Naive thymus-derived CD4-positive, alpha-beta T cell (primary cell): ENCODE results near the gene CARS2. TPM values are rescaled to one million over a fixed set of nuclear protein-coding genes. Genes with fewer than 3 reads are reported as not detected.
"Not testable (repeated sequence)": the region's sequence is repeated elsewhere in the genome, so short reads cannot be mapped to it uniquely, and the experiment has no call there.

Experiments used
- ATAC-seq: fragments of 150-1000 bp; cut with Tn5 transposase; 2 replicates; pipeline ENCODE4 v1.10.0; 2021; ENCODE audit warnings: mild to moderate bottlenecking, moderate library complexity
- CTCF ChIA-PET: fragments of 350-600 bp; sonication (Branson Sonifier 250); formaldehyde crosslinking; loops from one replicate; lab custom pipeline; 2021; ENCODE audit warnings: antibody characterized with exemption; lab: Charles Lee
- POLR2A ChIA-PET: fragments of 350-600 bp; sonication (Branson Sonifier 250); formaldehyde crosslinking; loops from one replicate; lab custom pipeline; 2021; ENCODE audit warnings: antibody characterized with exemption, inconsistent platforms; lab: Charles Lee
- DNase-seq, 9 donors: peaks; one replicate each; pipeline versions ENCODE4 v3.0.0 to v3.0.0-alpha.2; 2020 to 2022; ENCODE audit warnings: mixed read lengths in 1 of 9
- H3K27ac ChIP-seq: one replicate; pipeline ENCODE4 v1.7.0; 2013; ENCODE audit warnings: mild to moderate bottlenecking, low read depth, low read length, moderate library complexity
- H3K27me3 ChIP-seq, 2 donors: one replicate each; pipeline ENCODE4 v1.7.0; 2013; ENCODE audit warnings: low read length in 2 of 2, mild to moderate bottlenecking in 2 of 2, moderate library complexity in 2 of 2; ENCODE audit not compliant: control insufficient read depth in 2 of 2, insufficient read depth in 2 of 2
- H3K36me3 ChIP-seq, 3 experiments: 1 replicate in 2 of 3; 2 replicates in 1 of 3; pipeline ENCODE4 v1.7.0; 2013; ENCODE audit warnings: low read length in 3 of 3, mild to moderate bottlenecking in 3 of 3, moderate library complexity in 1 of 3; ENCODE audit not compliant: insufficient read depth in 3 of 3, control insufficient read depth in 2 of 3
- H3K4me1 ChIP-seq, 2 donors: one replicate each; pipeline ENCODE4 v1.7.0; 2013; ENCODE audit warnings: low read length in 2 of 2, mild to moderate bottlenecking in 2 of 2, moderate library complexity in 1 of 2; ENCODE audit not compliant: control insufficient read depth in 2 of 2, insufficient read depth in 2 of 2
- H3K4me3 ChIP-seq: 2 replicates; pipeline ENCODE4 v1.7.0; 2013; ENCODE audit warnings: mild to moderate bottlenecking, low read length
- H3K9me3 ChIP-seq, 3 experiments: 1 replicate in 2 of 3; 2 replicates in 1 of 3; pipeline ENCODE4 v1.7.0; 2013; ENCODE audit warnings: low read length in 3 of 3; ENCODE audit not compliant: control insufficient read depth in 2 of 3
- H3K27ac Mint-ChIP-seq, 9 donors: one replicate each; pipeline ENCODE4 v1.8.0; 2020 to 2022; ENCODE audit warnings: mixed read lengths in 9 of 9, mild to moderate bottlenecking in 8 of 9, moderate library complexity in 5 of 9, inconsistent platforms in 2 of 9
- H3K27me3 Mint-ChIP-seq, 5 donors: one replicate each; pipeline ENCODE4 v1.8.0; 2021 to 2022; ENCODE audit warnings: mixed read lengths in 5 of 5, mild to moderate bottlenecking in 1 of 5
- H3K36me3 Mint-ChIP-seq, 5 donors: one replicate each; pipeline ENCODE4 v1.8.0; 2020 to 2022; ENCODE audit warnings: mixed read lengths in 5 of 5, mild to moderate bottlenecking in 3 of 5, inconsistent platforms in 1 of 5
- H3K4me1 Mint-ChIP-seq, 7 donors: one replicate each; pipeline ENCODE4 v1.8.0; 2020 to 2022; ENCODE audit warnings: mixed read lengths in 7 of 7, mild to moderate bottlenecking in 3 of 7, inconsistent platforms in 1 of 7
- H3K4me3 Mint-ChIP-seq, 10 donors: one replicate each; pipeline ENCODE4 v1.8.0; 2020 to 2022; ENCODE audit warnings: mild to moderate bottlenecking in 10 of 10, mixed read lengths in 10 of 10, moderate library complexity in 6 of 10, inconsistent platforms in 2 of 10
- H3K9me3 Mint-ChIP-seq, 11 donors: one replicate each; pipeline ENCODE4 v1.8.0; 2020 to 2022; ENCODE audit warnings: mixed read lengths in 11 of 11, mild to moderate bottlenecking in 4 of 11, inconsistent platforms in 1 of 11, moderate library complexity in 1 of 11
- intact Hi-C, 2 donors: fragments of 100-400 bp; cut with micrococcal nuclease; formaldehyde crosslinking; loops; one replicate each; pipeline ENCODE4 v1.15.1; 2023
- polyA plus RNA-seq, 2 donors: library from polyadenylated mRNA; unstranded; fragments of 300-500 nt; fragmentation: Illumina TruSeq; gene quantifications; one replicate each; pipeline ENCODE4 v1.2.3, GENCODE V29; 2021
- total RNA-seq, 6 experiments: library from RNA in 5 of 6; stranded (reverse) in 5 of 6; gene quantifications; 1 replicate in 5 of 6; 2 replicates in 1 of 6; pipeline ENCODE4 v1.2.3 and lab custom pipeline; 2021 to 2026

Gene CARS2
- total and polyA plus RNA-seq, 7 experiments from 2014 or later, result 28.6 to 106 (median 85.8) TPM

DNA sequence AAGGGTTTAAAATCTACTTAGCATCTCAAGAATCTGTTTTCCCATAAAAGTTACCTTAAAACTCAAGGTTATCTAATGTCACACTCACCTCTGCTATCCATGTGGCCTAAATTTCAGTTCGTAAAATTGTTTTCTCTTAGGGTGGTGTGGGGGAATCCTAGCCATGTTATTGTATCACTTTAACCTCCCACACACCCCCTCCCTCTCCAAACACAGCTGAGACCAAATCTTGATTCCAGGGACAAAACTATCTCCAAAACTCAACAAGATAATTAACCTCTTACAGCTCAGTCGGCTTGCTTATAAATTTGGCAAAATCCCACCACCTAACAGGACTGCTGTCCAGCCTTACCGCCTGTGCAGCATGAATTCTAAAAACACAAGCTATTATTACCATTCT lies 3.8 kb downstream of the CARS2 start:
- Histone ChIP-seq H3K36me3 (peaks cover 0 to 44% (median 9%) of the 10 kb centered on the region in 3 experiments), H3K4me1 (peaks cover 15 to 23% of the 10 kb centered on the region in 2 donors), H3K4me3 (no peak overlapping the region), H3K9me3 (no peaks in the 10 kb centered on the region), H3K27me3 (no peaks in the 10 kb centered on the region), H3K27ac (no peak overlapping the region)
- intact Hi-C loops, result no loop called here
- CTCF ChIA-PET, result interaction anchor here (1.5 kb wide), 1 partner anchor 19 kb away, joined by 3 read pairs; no protein-coding TSS in a partner anchor
- Mint-ChIP-seq H3K27me3 (no peaks in the 10 kb centered on the region), H3K4me3 (peak overlapping the region in 3 of 10 donors; percentile 1 to 51 (median 41)), H3K36me3 (peaks cover 0 to 38% (median 16%) of the 10 kb centered on the region in 5 donors), H3K4me1 (peaks cover 35 to 71% (median 65%) of the 10 kb centered on the region in 7 donors), H3K27ac (no peak overlapping the region), H3K9me3 (no peaks in the 10 kb centered on the region)
- POLR2A ChIA-PET, result interaction anchor here (0.9 to 2.4 kb wide), 3 partner anchors 10 to 18 kb away, joined by 3 to 13 read pairs (median 11); no protein-coding TSS in a partner anchor
- no peak for ATAC-seq
- no peak for DNase-seq

DNA sequence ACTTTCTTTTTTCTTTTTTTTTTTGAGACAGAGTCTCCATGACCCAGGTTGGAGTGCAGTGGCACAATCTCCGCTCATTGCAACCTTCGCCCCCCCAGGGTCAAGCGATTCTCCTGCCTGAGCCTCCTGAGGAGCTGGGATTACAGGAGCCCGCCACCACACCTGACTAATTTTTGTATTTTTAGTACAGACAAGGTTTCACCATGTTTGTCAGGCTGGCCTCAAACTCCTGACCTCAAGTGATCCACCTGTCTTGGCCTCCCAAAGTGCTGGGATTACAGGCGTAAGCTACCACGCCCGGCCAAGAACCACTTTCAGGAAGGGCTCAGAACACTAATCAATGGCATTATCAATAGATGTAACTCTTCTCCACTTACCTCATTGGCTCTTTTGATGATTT lies 4.9 kb downstream of the CARS2 start:
- H3K9me3 Mint-ChIP-seq, H3K9me3 ChIP-seq, DNase-seq, H3K27ac ChIP-seq, H3K4me3 ChIP-seq, intact Hi-C loops, ATAC-seq, H3K27me3 ChIP-seq, H3K27ac Mint-ChIP-seq, H3K4me3 Mint-ChIP-seq, H3K27me3 Mint-ChIP-seq: not testable (repeated sequence)
- POLR2A ChIA-PET, result interaction anchor here (1.9 to 2.4 kb wide), 2 partner anchors 11 to 14 kb away, joined by 11 to 13 read pairs; no protein-coding TSS in a partner anchor
- Histone ChIP-seq H3K36me3 (peaks cover 0 to 50% (median 10%) of the 10 kb centered on the region in 3 experiments), H3K4me1 (peaks cover 10 to 16% of the 10 kb centered on the region in 2 donors)
- H3K36me3 Mint-ChIP-seq, result peaks cover 0 to 43% (median 16%) of the 10 kb centered on the region in 5 donors
- H3K4me1 Mint-ChIP-seq, result peaks cover 28 to 71% (median 64%) of the 10 kb centered on the region in 7 donors
- CTCF ChIA-PET, result interaction anchor here (0.6 kb wide), 1 partner anchor 21 kb away, joined by 3 read pairs; no protein-coding TSS in a partner anchor

DNA sequence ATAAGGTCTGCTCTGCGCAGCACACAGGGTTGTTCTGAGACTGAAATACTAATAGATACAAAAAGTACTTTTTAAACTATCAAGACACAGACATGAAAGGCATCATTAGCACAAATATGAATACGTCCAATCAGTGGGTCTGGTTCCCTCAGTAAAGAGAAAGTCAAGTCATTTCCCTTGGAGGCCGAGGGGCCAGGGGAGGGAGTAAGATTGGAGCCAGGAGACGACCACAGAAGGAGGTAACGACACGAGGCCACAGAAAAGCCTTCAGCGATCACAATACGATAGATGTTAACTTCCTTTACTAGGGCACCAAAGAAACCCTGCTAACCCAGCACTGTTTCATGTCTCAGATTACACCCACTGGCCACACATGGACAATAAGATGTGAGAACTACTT lies 5.3 kb downstream of the CARS2 start:
- peaks cover 10 to 16% of the 10 kb centered on the region in 2 donors for H3K4me1 ChIP-seq
- no peaks in the 10 kb centered on the region for H3K9me3 Mint-ChIP-seq
- ChIA-PET CTCF (interaction anchor here (0.6 kb wide), 1 partner anchor 20 kb away, joined by 3 read pairs; no protein-coding TSS in a partner anchor), POLR2A (no interaction called here)
- H3K27me3 ChIP-seq, result no peaks in the 10 kb centered on the region
- peaks cover 0 to 46% (median 16%) of the 10 kb centered on the region in 5 donors for H3K36me3 Mint-ChIP-seq
- H3K36me3 ChIP-seq, result peaks cover 0 to 50% (median 10%) of the 10 kb centered on the region in 3 experiments
- no peak overlapping the region for H3K27ac ChIP-seq
- peak overlapping the region in 1 of 9 donors; percentile 67 for H3K27ac Mint-ChIP-seq
- no peak overlapping the region for H3K4me3 ChIP-seq
- no peak for DNase-seq
- H3K4me1 Mint-ChIP-seq, result peaks cover 28 to 71% (median 64%) of the 10 kb centered on the region in 7 donors
- no peak for ATAC-seq
- H3K4me3 Mint-ChIP-seq, result no peak overlapping the region
- intact Hi-C loops, result no loop called here
- H3K27me3 Mint-ChIP-seq, result no peaks in the 10 kb centered on the region
- H3K9me3 ChIP-seq, result no peaks in the 10 kb centered on the region

DNA sequence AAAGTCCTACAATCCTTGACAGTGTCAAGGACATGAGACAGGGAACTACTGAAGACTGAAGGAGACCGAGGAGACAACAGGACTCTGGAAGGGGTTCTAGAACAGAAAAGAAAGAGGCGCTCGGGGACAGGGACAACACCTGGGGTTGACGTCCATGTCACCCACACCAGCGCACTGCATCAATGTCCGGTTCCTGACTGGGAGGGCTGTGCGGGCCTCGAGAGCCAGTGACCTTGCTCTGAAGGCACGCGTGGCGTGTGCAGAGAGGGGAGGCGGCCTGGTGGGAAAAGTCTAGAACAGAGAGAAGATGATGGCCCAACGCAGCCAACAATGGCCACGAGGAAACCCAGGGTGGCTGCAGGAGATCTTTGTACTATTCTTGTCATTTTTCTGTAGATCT lies 5.7 kb downstream of the CARS2 start:
- Mint-ChIP-seq H3K4me3 (no peak overlapping the region), H3K36me3 (peaks cover 0 to 46% (median 16%) of the 10 kb centered on the region in 5 donors), H3K27me3 (no peaks in the 10 kb centered on the region), H3K9me3 (no peaks in the 10 kb centered on the region), H3K4me1 (peaks cover 28 to 69% (median 59%) of the 10 kb centered on the region in 7 donors), H3K27ac (no peak overlapping the region)
- Histone ChIP-seq H3K36me3 (peaks cover 0 to 50% (median 10%) of the 10 kb centered on the region in 3 experiments), H3K27ac (no peak overlapping the region), H3K4me3 (no peak overlapping the region), H3K4me1 (peaks cover 9 to 15% of the 10 kb centered on the region in 2 donors), H3K9me3 (no peaks in the 10 kb centered on the region), H3K27me3 (no peaks in the 10 kb centered on the region)
- ChIA-PET POLR2A (no interaction called here), CTCF (no interaction called here)
- intact Hi-C loops, result no loop called here
- ATAC-seq (no peak), DNase-seq (no peak)

DNA sequence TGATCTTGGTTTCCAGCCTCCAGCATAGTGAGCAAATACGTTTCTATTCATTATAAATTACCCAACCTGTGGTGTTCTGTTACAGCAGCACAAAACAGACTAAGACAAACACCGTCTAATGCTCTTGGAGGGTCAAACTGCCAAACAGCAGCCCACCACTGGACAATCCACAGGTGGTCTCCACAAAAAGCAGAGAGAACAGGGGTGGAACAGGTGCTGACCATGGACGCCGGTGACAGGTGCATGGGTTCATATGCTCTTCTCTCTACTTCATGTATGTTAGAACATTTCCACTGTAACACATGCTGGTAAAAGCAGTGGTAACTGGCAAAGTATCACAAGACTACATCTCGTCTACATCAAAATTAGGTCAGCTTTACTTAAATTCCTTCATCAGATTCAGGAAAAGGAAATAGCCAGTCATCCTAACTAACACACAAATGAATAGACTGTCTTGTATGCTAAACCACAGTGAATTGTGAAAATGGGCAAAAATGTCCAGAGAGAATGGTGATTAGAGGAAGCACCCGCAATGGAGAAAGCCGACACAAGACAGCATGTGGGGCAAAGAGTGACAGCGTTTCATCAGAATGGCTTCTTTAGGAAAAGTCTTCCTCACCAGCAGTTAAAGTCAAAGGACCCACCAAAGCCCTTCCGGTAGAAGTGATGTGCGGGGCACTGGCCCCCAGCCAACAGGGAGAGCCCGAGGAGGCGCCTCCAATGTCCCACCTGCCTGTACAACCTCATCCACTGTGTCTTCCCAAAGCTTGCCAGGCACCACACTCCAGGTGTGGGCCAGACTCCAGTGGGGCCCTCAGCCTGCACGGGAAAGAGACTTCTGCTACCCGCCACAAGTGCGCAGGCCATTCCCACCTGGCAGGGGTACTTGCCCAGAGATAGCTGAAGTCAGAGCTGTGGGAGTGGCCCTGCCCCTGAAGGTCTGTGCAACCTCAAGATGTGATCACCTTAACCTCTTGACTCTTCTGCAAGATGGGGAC lies 6.5 kb downstream of the CARS2 start:
- H3K9me3 Mint-ChIP-seq, result no peaks in the 10 kb centered on the region
- Histone ChIP-seq H3K9me3 (no peaks in the 10 kb centered on the region), H3K4me3 (no peak overlapping the region), H3K27me3 (no peaks in the 10 kb centered on the region), H3K36me3 (peaks cover 0 to 51% (median 10%) of the 10 kb centered on the region in 3 experiments), H3K27ac (no peak overlapping the region), H3K4me1 (peaks cover 4 to 10% of the 10 kb centered on the region in 2 donors)
- H3K36me3 Mint-ChIP-seq, result peaks cover 0 to 46% (median 17%) of the 10 kb centered on the region in 5 donors
- no peak for DNase-seq
- no peaks in the 10 kb centered on the region for H3K27me3 Mint-ChIP-seq
- ChIA-PET POLR2A (no interaction called here), CTCF (no interaction called here)
- H3K4me1 Mint-ChIP-seq, result peaks cover 28 to 63% (median 56%) of the 10 kb centered on the region in 7 donors
- no peak overlapping the region for H3K27ac Mint-ChIP-seq
- intact Hi-C loops, result no loop called here
- peak; percentile 46 for ATAC-seq
- H3K4me3 Mint-ChIP-seq, result no peak overlapping the region

DNA sequence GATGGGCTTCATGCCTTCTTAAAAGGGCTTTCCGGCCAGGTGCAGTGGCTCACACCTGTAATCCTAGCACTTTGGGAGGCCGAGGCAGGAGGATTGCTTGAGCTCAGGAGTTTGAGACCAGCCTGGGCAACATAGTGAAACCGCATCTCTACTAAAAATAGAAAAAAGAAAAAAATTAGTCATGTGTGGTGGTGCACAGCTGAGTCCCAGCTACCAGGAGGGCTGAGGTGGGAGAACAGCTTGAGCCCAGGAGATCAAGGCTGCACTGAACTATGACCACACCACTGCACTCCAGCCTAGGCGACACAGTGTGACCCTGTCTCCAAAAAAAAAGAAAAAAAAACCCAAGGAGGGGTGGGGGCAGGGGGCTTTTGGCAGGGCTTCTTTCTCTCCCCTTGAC lies 7.2 kb downstream of the CARS2 start:
- H3K27me3 ChIP-seq, result no peaks in the 10 kb centered on the region
- DNase-seq, result no peak
- POLR2A ChIA-PET, result no interaction called here
- CTCF ChIA-PET, result no interaction called here
- intact Hi-C loops, result no loop called here
- H3K4me3 ChIP-seq, result no peak overlapping the region
- H3K9me3 ChIP-seq, result no peaks in the 10 kb centered on the region
- ATAC-seq, result no peak
- Mint-ChIP-seq H3K36me3 (peaks cover 0 to 46% (median 17%) of the 10 kb centered on the region in 5 donors), H3K9me3 (no peaks in the 10 kb centered on the region), H3K4me3 (no peak overlapping the region), H3K27ac (peak overlapping the region in 1 of 9 donors; percentile 46), H3K4me1 (peaks cover 28 to 61% (median 54%) of the 10 kb centered on the region in 7 donors), H3K27me3 (no peaks in the 10 kb centered on the region)
- peaks cover 0 to 53% (median 10%) of the 10 kb centered on the region in 3 experiments for H3K36me3 ChIP-seq
- peaks cover 4 to 10% of the 10 kb centered on the region in 2 donors for H3K4me1 ChIP-seq
- no peak overlapping the region for H3K27ac ChIP-seq
